Astrocyte (in vitro differentiated cells and primary cell): ENCODE results near the gene GRM4. TPM values are rescaled to one million over a fixed set of nuclear protein-coding genes. Genes with fewer than 3 reads are reported as not detected.

Experiments used
- DNase-seq: peaks from one replicate; pipeline ENCODE4 v3.0.0-alpha.2; 2010; ENCODE audit warnings: low read depth
- FAIRE-seq: peaks from 2 replicates; lab custom pipeline; 2011; peaks lifted over from hg19 to GRCh38; lab: Jason Lieb, UNC
- H2AFZ ChIP-seq: 2 replicates; pipeline ENCODE4 v1.6.0; 2012; ENCODE audit warnings: low read depth, low read length, inconsistent platforms
- H3K27ac ChIP-seq: 2 replicates; pipeline ENCODE4 v1.5.1; 2011; ENCODE audit warnings: low read depth, low read length, inconsistent platforms
- H3K27me3 ChIP-seq: 2 replicates; pipeline ENCODE4 v1.6.0; 2011; ENCODE audit warnings: low read length, inconsistent platforms; ENCODE audit not compliant: insufficient read depth
- H3K36me3 ChIP-seq: 2 replicates; pipeline ENCODE4 v1.5.1; 2011; ENCODE audit warnings: low read length, inconsistent platforms; ENCODE audit not compliant: insufficient read depth
- H3K4me1 ChIP-seq: 2 replicates; pipeline ENCODE4 v1.5.1; 2011; ENCODE audit warnings: low read length, inconsistent platforms; ENCODE audit not compliant: insufficient read depth
- H3K4me2 ChIP-seq: 2 replicates; pipeline ENCODE4 v1.6.0; 2012; ENCODE audit warnings: low read length, inconsistent platforms
- H3K4me3 ChIP-seq: 2 replicates; pipeline ENCODE4 v1.5.1; 2011; ENCODE audit warnings: low read depth, mild to moderate bottlenecking, low read length, inconsistent platforms; ENCODE audit not compliant: insufficient read depth
- H3K79me2 ChIP-seq: 2 replicates; pipeline ENCODE4 v1.6.0; 2012; ENCODE audit warnings: mild to moderate bottlenecking, low read length, inconsistent platforms; ENCODE audit not compliant: insufficient read depth
- H3K9ac ChIP-seq: 2 replicates; pipeline ENCODE4 v1.6.0; 2012; ENCODE audit warnings: mild to moderate bottlenecking, low read length, inconsistent platforms
- H3K9me3 ChIP-seq: 2 replicates; pipeline ENCODE4 v1.5.1; 2012; ENCODE audit warnings: low read depth, mild to moderate bottlenecking, low read length, inconsistent platforms; ENCODE audit not compliant: insufficient read depth
- H4K20me1 ChIP-seq: 2 replicates; pipeline ENCODE4 v1.6.0; 2012; ENCODE audit warnings: low read length, inconsistent platforms; ENCODE audit not compliant: insufficient read depth
- H3K27ac Mint-ChIP-seq: one replicate; pipeline ENCODE4 v1.8.0; 2021; ENCODE audit warnings: mild to moderate bottlenecking, mixed read lengths; ENCODE audit not compliant: unreplicated experiment
- H3K27me3 Mint-ChIP-seq: one replicate; pipeline ENCODE4 v1.8.0; 2021; ENCODE audit warnings: low read depth, mixed read lengths; ENCODE audit not compliant: unreplicated experiment
- H3K36me3 Mint-ChIP-seq: one replicate; pipeline ENCODE4 v1.8.0; 2021; ENCODE audit warnings: low read depth, mixed read lengths; ENCODE audit not compliant: unreplicated experiment
- H3K4me1 Mint-ChIP-seq: one replicate; pipeline ENCODE4 v1.8.0; 2021; ENCODE audit warnings: low read depth, mixed read lengths; ENCODE audit not compliant: unreplicated experiment
- H3K4me3 Mint-ChIP-seq: one replicate; pipeline ENCODE4 v1.8.0; 2021; ENCODE audit warnings: mild to moderate bottlenecking, moderate library complexity, mixed read lengths; ENCODE audit not compliant: unreplicated experiment
- H3K9me3 Mint-ChIP-seq: one replicate; pipeline ENCODE4 v1.8.0; 2021; ENCODE audit warnings: mild to moderate bottlenecking, mixed read lengths; ENCODE audit not compliant: unreplicated experiment
- EZH2 ChIP-seq: IDR thresholded peaks from 2 replicates; pipeline ENCODE4 v1.6.1; 2012; ENCODE audit warnings: mild to moderate bottlenecking, low read length, inconsistent platforms; ENCODE audit not compliant: insufficient read depth
- total RNA-seq: library from RNA; stranded (reverse); gene quantifications from 2 replicates; pipeline ENCODE4 v1.2.1, GENCODE V29; 2021
- TF ChIP-seq, protein P1 (sequence below): IDR thresholded peaks from 2 replicates; pipeline ENCODE4 v1.5.1; 2011; ENCODE audit warnings: low read depth, mild to moderate bottlenecking, inconsistent platforms, low read length, moderate library complexity; ENCODE audit not compliant: insufficient read depth

The GRM4 gene
- total RNA-seq, 1 donor from 2014 or later = 0.30 TPM

- TF ChIP-seq, protein P1, sequence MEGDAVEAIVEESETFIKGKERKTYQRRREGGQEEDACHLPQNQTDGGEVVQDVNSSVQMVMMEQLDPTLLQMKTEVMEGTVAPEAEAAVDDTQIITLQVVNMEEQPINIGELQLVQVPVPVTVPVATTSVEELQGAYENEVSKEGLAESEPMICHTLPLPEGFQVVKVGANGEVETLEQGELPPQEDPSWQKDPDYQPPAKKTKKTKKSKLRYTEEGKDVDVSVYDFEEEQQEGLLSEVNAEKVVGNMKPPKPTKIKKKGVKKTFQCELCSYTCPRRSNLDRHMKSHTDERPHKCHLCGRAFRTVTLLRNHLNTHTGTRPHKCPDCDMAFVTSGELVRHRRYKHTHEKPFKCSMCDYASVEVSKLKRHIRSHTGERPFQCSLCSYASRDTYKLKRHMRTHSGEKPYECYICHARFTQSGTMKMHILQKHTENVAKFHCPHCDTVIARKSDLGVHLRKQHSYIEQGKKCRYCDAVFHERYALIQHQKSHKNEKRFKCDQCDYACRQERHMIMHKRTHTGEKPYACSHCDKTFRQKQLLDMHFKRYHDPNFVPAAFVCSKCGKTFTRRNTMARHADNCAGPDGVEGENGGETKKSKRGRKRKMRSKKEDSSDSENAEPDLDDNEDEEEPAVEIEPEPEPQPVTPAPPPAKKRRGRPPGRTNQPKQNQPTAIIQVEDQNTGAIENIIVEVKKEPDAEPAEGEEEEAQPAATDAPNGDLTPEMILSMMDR = no peak
- Histone ChIP-seq H3K4me3 (no peak overlapping the region), H2AFZ (no peak overlapping the region), H3K4me2 (no peak overlapping the region), H3K79me2 (no peaks in the 10 kb centered on the region), H4K20me1 (no peaks in the 10 kb centered on the region), H3K4me1 (no peaks in the 10 kb centered on the region), H3K9ac (no peak overlapping the region), H3K9me3 (no peaks in the 10 kb centered on the region), H3K27ac (no peak overlapping the region), H3K27me3 (peaks cover 19% of the 10 kb centered on the region), H3K36me3 (no peaks in the 10 kb centered on the region)
- DNase-seq (no peak), FAIRE-seq (no peak)
- no peaks in the 10 kb centered on the region for H3K4me1 Mint-ChIP-seq
- H3K27me3 Mint-ChIP-seq = peaks cover 74% of the 10 kb centered on the region
- peaks cover 2% of the 10 kb centered on the region for H3K36me3 Mint-ChIP-seq
- H3K9me3 Mint-ChIP-seq = no peaks in the 10 kb centered on the region
- H3K4me3 Mint-ChIP-seq = no peak overlapping the region
- no peak overlapping the region for H3K27ac Mint-ChIP-seq
These were observed 46.0 kb downstream of the GRM4 start for GRCh38 chr6:34099878-34100277.

GRCh38 chr6:34098045-34098936 is 47.6 kb downstream of the GRM4 start:
- TF ChIP-seq, protein P1 = no peak
- no peak for TF ChIP-seq EZH2
- Histone ChIP-seq H3K27ac (no peak overlapping the region), H3K9me3 (no peaks in the 10 kb centered on the region), H3K9ac (no peak overlapping the region), H4K20me1 (no peaks in the 10 kb centered on the region), H3K4me1 (no peaks in the 10 kb centered on the region), H3K4me3 (no peak overlapping the region), H3K79me2 (no peaks in the 10 kb centered on the region), H3K27me3 (peaks cover 21% of the 10 kb centered on the region), H2AFZ (no peak overlapping the region), H3K4me2 (no peak overlapping the region), H3K36me3 (no peaks in the 10 kb centered on the region)
- H3K4me3 Mint-ChIP-seq = no peak overlapping the region
- no peak overlapping the region for H3K27ac Mint-ChIP-seq
- FAIRE-seq = no peak
- H3K4me1 Mint-ChIP-seq = no peaks in the 10 kb centered on the region
- peaks cover 2% of the 10 kb centered on the region for H3K36me3 Mint-ChIP-seq
- peaks cover 75% of the 10 kb centered on the region for H3K27me3 Mint-ChIP-seq
- no peaks in the 10 kb centered on the region for H3K9me3 Mint-ChIP-seq
- no peak for DNase-seq

GRCh38 chr6:34096814-34097213 is 49.1 kb downstream of the GRM4 start:
- H3K27ac Mint-ChIP-seq = no peak overlapping the region

More at GRCh38 chr6:34096814-34097213, 49.1 kb downstream of the GRM4 start:
- no peak for DNase-seq
- H3K9me3 Mint-ChIP-seq = no peaks in the 10 kb centered on the region
- Histone ChIP-seq H3K9me3 (no peaks in the 10 kb centered on the region), H3K4me1 (no peaks in the 10 kb centered on the region), H3K4me2 (no peak overlapping the region), H3K27ac (no peak overlapping the region), H4K20me1 (no peaks in the 10 kb centered on the region), H3K4me3 (no peak overlapping the region), H3K36me3 (no peaks in the 10 kb centered on the region), H3K27me3 (peaks cover 25% of the 10 kb centered on the region), H3K79me2 (no peaks in the 10 kb centered on the region), H2AFZ (no peak overlapping the region), H3K9ac (no peak overlapping the region)
- H3K4me3 Mint-ChIP-seq = peak overlapping the region; percentile 50
- FAIRE-seq = no peak
- no peak for TF ChIP-seq EZH2
- TF ChIP-seq, protein P1 = no peak
- peaks cover 69% of the 10 kb centered on the region for H3K27me3 Mint-ChIP-seq
- no peaks in the 10 kb centered on the region for H3K4me1 Mint-ChIP-seq
- H3K36me3 Mint-ChIP-seq = peaks cover 2% of the 10 kb centered on the region
